Fibroblast of skin of back (primary cell): ENCODE measurements around the gene THSD7B.
"Not testable (repeated sequence)": the region's sequence is repeated elsewhere in the genome, so short reads cannot be mapped to it uniquely, and the experiment has no call there.

Experiments used
- DNase-seq: peaks from one replicate; pipeline ENCODE4 v3.0.0-alpha.2; 2013

THSD7B gene

GRCh38 chr2:137050949-137051348 lies 285.6 kb downstream of the THSD7B start:
- DNase-seq, result no peak

GRCh38 chr2:137051778-137052398 lies 286.5 kb downstream of the THSD7B start:
- DNase-seq, result no peak

GRCh38 chr2:137056704-137057103 lies 291.4 kb downstream of the THSD7B start:
- DNase-seq, result no peak

- not testable (repeated sequence) for DNase-seq
Measured at GRCh38 chr2:137076111-137076765, 310.9 kb downstream of the THSD7B start.

- DNase-seq, result no peak
Measured at GRCh38 chr2:137091704-137092103, 326.4 kb downstream of the THSD7B start.

- DNase-seq, result no peak
Measured at GRCh38 chr2:137093116-137093515, 327.8 kb downstream of the THSD7B start.

- DNase-seq, result no peak
Measured at GRCh38 chr2:137096187-137096586, 330.8 kb downstream of the THSD7B start.

GRCh38 chr2:137096693-137097092 lies 331.3 kb downstream of the THSD7B start:
- no peak for DNase-seq

- not testable (repeated sequence) for DNase-seq
Measured at GRCh38 chr2:137101814-137102213, 336.5 kb downstream of the THSD7B start.

GRCh38 chr2:137107904-137108303 lies 342.6 kb downstream of the THSD7B start:
- no peak for DNase-seq

- DNase-seq, result no peak
Measured at GRCh38 chr2:137111896-137112295, 346.6 kb downstream of the THSD7B start.

- peak; percentile 72 for DNase-seq
Measured at GRCh38 chr2:137115081-137115794, 349.9 kb downstream of the THSD7B start.

- DNase-seq, result no peak
Measured at GRCh38 chr2:137115795-137116089, 350.4 kb downstream of the THSD7B start.

- DNase-seq, result peak; percentile 84
Measured at GRCh38 chr2:137117385-137117784, 352.0 kb downstream of the THSD7B start.

GRCh38 chr2:137118140-137118539 lies 352.8 kb downstream of the THSD7B start:
- peak; percentile 72 for DNase-seq

- peak; percentile 91 for DNase-seq
Measured at GRCh38 chr2:137123226-137123625, 357.9 kb downstream of the THSD7B start.

GRCh38 chr2:137133225-137133624 lies 367.9 kb downstream of the THSD7B start:
- DNase-seq, result no peak

GRCh38 chr2:137138263-137138662 lies 372.9 kb downstream of the THSD7B start:
- DNase-seq, result no peak

- no peak for DNase-seq
Measured at GRCh38 chr2:137151731-137152130, 386.4 kb downstream of the THSD7B start.

GRCh38 chr2:137154946-137155345 lies 389.6 kb downstream of the THSD7B start:
- peak; percentile 73 for DNase-seq

GRCh38 chr2:137155356-137156104 lies 390.2 kb downstream of the THSD7B start:
- DNase-seq, result peak; percentile 88

GRCh38 chr2:137156221-137156844 lies 391.0 kb downstream of the THSD7B start:
- peak; percentile 64 for DNase-seq

GRCh38 chr2:137157851-137158250 lies 392.5 kb downstream of the THSD7B start:
- no peak for DNase-seq
